ENCODE measurements around the gene AIF1L.

AIF1L gene

DNA sequence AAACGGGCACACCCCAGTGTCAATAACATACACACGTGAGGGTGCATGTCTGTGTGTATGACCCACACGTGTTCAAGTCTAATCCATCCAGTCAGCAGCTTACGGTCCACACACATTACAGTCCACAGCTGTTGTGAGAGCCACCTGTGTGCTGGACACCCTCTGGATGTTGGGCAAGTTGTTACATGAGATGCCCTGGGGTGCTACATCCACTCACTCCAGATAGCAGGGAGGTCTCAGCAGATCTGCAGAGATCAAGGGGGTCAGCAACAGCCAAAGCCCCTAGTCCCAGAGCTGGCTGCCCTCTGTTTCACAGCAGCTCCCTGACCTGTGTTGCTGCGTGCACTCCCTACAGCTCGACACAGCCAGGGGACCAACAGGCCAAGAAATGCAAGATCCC lies 4.3 kb upstream of the AIF1L start:
- Histone ChIP-seq H3K9ac (ENCODE audit: low read length) (no peak overlapping the region), H3K27ac (ENCODE audit: low read length) (no peak overlapping the region), H3F3A (ENCODE audit: insufficient read depth, low read length) (no peaks in the 10 kb centered on the region), H3K9me3 (replicated peaks; ENCODE audit: insufficient read depth, low read length) (no peaks in the 10 kb centered on the region), H4K20me1 (ENCODE audit: insufficient read depth, low read length) (no peaks in the 10 kb centered on the region), H2AFZ (ENCODE audit: low read length) (no peak overlapping the region), H3K4me2 (ENCODE audit: low read depth, low read length) (no peak overlapping the region), H3K4me1 (ENCODE audit: low read length) (no peaks in the 10 kb centered on the region), H3K4me3 (ENCODE audit: low read length) (no peak overlapping the region), H3K79me2 (ENCODE audit: low read length) (no peaks in the 10 kb centered on the region), H3K9me2 (replicated peaks; ENCODE audit: insufficient read depth, low read length) (no peaks in the 10 kb centered on the region), H3K27me3 (replicated peaks; ENCODE audit: insufficient read depth, low read length) (peaks cover 73% of the 10 kb centered on the region), H3K36me3 (replicated peaks; ENCODE audit: insufficient read depth, low read length) (no peaks in the 10 kb centered on the region)
- TF ChIP-seq EZH2phosphoT487 (IDR thresholded peaks at IDR 0.05; ENCODE audit: low read length) (no peak), EZH2 (optimal IDR thresholded peaks at IDR 0.05; ENCODE audit: low read depth, low read length) (no peak)
- TF ChIP-seq, protein P1, sequence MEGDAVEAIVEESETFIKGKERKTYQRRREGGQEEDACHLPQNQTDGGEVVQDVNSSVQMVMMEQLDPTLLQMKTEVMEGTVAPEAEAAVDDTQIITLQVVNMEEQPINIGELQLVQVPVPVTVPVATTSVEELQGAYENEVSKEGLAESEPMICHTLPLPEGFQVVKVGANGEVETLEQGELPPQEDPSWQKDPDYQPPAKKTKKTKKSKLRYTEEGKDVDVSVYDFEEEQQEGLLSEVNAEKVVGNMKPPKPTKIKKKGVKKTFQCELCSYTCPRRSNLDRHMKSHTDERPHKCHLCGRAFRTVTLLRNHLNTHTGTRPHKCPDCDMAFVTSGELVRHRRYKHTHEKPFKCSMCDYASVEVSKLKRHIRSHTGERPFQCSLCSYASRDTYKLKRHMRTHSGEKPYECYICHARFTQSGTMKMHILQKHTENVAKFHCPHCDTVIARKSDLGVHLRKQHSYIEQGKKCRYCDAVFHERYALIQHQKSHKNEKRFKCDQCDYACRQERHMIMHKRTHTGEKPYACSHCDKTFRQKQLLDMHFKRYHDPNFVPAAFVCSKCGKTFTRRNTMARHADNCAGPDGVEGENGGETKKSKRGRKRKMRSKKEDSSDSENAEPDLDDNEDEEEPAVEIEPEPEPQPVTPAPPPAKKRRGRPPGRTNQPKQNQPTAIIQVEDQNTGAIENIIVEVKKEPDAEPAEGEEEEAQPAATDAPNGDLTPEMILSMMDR (IDR thresholded peaks at IDR 0.05; ENCODE audit: low read length) = no peak
- DNase-seq = no peak

DNA sequence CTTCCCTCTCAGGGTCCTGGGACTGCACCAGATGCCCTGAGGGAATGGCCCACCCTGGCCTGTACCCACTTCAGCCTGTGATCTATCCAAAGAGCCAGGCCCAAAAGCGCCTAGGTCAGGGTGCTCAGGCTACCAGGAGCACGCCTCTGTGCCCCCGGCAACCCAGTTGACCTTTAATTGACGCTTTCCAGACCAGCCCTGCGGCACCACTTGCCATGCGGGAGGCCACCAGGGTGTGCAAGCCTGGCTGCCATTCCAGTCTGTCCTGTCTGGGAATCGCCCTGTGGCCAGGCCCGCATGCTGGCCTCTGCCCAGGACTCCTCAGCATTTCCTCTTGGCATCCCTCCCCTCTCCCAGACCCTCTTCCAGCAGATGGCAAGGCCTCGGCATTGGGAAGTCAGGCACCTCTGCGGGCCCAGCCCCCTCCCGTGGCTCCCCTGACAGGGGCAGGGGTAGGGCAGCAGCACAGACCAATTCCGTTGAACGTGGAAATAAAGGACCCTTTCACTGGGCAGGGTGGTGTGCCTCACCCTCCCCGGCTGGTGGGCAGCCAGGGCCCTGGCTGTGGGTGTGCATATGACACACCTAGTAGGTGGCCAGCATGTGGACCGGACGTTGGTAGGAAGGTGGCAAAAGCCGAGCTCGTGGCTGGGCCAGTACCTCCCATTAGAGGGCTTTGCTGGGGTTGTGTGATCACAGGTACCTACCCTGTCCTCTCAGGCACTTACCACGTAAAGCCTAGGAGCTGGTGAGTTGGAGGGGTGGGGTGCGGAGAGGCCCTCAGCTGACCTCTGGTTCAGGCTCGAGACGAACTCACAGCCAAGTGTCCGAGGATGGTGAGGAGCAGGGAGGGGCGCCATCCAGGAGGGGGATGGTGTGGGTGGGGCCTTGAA lies 3.5 kb upstream of the AIF1L start:
- no peak overlapping the region for H3K9ac ChIP-seq (ENCODE audit: low read length)
- no peaks in the 10 kb centered on the region for H3K4me1 ChIP-seq (ENCODE audit: low read length)
- no peaks in the 10 kb centered on the region for H3K9me2 ChIP-seq (replicated peaks; ENCODE audit: insufficient read depth, low read length)
- TF ChIP-seq EZH2 (optimal IDR thresholded peaks at IDR 0.05; ENCODE audit: low read depth, low read length) (no peak), EZH2phosphoT487 (IDR thresholded peaks at IDR 0.05; ENCODE audit: low read length) (no peak)
- TF ChIP-seq, protein P1 (IDR thresholded peaks at IDR 0.05; ENCODE audit: low read length) = no peak
- H3K27ac ChIP-seq (ENCODE audit: low read length) = no peak overlapping the region
- H3K36me3 ChIP-seq (replicated peaks; ENCODE audit: insufficient read depth, low read length) = no peaks in the 10 kb centered on the region
- no peaks in the 10 kb centered on the region for H3F3A ChIP-seq (ENCODE audit: insufficient read depth, low read length)
- no peak overlapping the region for H3K4me3 ChIP-seq (ENCODE audit: low read length)
- no peaks in the 10 kb centered on the region for H3K79me2 ChIP-seq (ENCODE audit: low read length)
- H2AFZ ChIP-seq (ENCODE audit: low read length) = no peak overlapping the region
- no peak overlapping the region for H3K4me2 ChIP-seq (ENCODE audit: low read depth, low read length)
- H3K27me3 ChIP-seq (replicated peaks; ENCODE audit: insufficient read depth, low read length) = peaks cover 73% of the 10 kb centered on the region
- H4K20me1 ChIP-seq (ENCODE audit: insufficient read depth, low read length) = no peaks in the 10 kb centered on the region
- H3K9me3 ChIP-seq (replicated peaks; ENCODE audit: insufficient read depth, low read length) = no peaks in the 10 kb centered on the region
- no peak for DNase-seq

DNA sequence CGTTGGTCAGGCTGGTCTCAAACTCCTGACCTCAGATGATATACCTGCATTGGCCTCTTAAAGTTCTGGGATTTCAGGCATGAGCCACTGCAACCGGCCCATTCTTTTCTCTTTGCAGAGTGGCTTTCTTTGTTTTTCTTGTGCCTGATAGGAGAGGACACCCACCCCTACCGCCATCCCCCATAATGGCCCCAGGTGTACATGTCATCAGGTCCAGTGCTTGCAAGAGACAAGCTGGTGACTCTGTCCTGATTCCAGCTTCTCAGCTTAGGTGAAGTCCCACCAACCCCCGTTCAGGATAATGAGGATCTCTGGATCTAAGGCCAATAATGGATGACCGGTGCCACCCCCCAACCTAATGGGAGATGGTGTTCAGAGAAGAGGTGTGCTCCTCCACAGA lies 2.3 kb upstream of the AIF1L start:
- H3K27me3 ChIP-seq (replicated peaks; ENCODE audit: insufficient read depth, low read length) = peaks cover 77% of the 10 kb centered on the region
- no peaks in the 10 kb centered on the region for H3K9me3 ChIP-seq (replicated peaks; ENCODE audit: insufficient read depth, low read length)
- DNase-seq = no peak
- H3K4me3 ChIP-seq (ENCODE audit: low read length) = no peak overlapping the region
- no peak overlapping the region for H3K27ac ChIP-seq (ENCODE audit: low read length)
- no peak overlapping the region for H2AFZ ChIP-seq (ENCODE audit: low read length)
- no peaks in the 10 kb centered on the region for H3K9me2 ChIP-seq (replicated peaks; ENCODE audit: insufficient read depth, low read length)
- no peaks in the 10 kb centered on the region for H3K4me1 ChIP-seq (ENCODE audit: low read length)
- TF ChIP-seq EZH2 (optimal IDR thresholded peaks at IDR 0.05; ENCODE audit: low read depth, low read length) (no peak), EZH2phosphoT487 (IDR thresholded peaks at IDR 0.05; ENCODE audit: low read length) (no peak)
- TF ChIP-seq, protein P1 (IDR thresholded peaks at IDR 0.05; ENCODE audit: low read length) = no peak
- no peaks in the 10 kb centered on the region for H3K79me2 ChIP-seq (ENCODE audit: low read length)
- no peak overlapping the region for H3K4me2 ChIP-seq (ENCODE audit: low read depth, low read length)
- no peaks in the 10 kb centered on the region for H4K20me1 ChIP-seq (ENCODE audit: insufficient read depth, low read length)
- H3F3A ChIP-seq (ENCODE audit: insufficient read depth, low read length) = no peaks in the 10 kb centered on the region
- H3K36me3 ChIP-seq (replicated peaks; ENCODE audit: insufficient read depth, low read length) = no peaks in the 10 kb centered on the region
- no peak overlapping the region for H3K9ac ChIP-seq (ENCODE audit: low read length)

Measured in MM.1S (cell line).